Measurements from ENCODE around the gene NRG2. TPM values are rescaled to one million over a fixed set of nuclear protein-coding genes. Genes with fewer than 3 reads are reported as not detected.

Gene NRG2
- total RNA-seq, 1 donor from 2014 or later = 0.07 TPM

DNA sequence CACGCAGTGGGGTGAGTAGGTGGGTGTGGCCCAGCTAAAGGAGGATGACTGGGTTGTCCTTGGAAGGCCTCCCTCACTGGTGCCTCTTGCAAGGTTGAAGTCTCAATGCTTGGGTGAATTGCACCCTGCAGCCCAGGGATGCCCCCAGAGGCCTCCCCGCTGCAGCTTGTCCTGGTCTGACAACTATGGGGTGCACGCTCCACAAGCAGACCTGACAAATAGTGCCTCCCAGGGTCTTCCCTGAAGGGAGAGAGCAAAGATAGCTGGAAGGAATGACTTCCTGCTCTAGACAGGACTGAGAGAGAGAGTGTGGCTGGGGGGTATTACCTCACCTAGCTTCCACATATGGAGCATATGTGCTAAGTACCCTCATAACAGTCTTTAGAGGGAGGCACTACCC, 245.8 kb downstream of the NRG2 start:
- H3K4me3 Mint-ChIP-seq = no peak overlapping the region

More for the DNA sequence above, 245.8 kb downstream of the NRG2 start:
- DNase-seq (no peak), ATAC-seq (ENCODE audit: low read depth) (no peak)
- no peaks in the 10 kb centered on the region for H3K36me3 Mint-ChIP-seq (ENCODE audit: low read depth)
- H3K4me1 Mint-ChIP-seq = peaks cover 8% of the 10 kb centered on the region
- H3K27ac Mint-ChIP-seq = no peak overlapping the region
- ChIA-PET CTCF (interaction anchor here (2.4 kb wide), 1 partner anchor 10 kb away, joined by 7 read pairs; no protein-coding TSS in a partner anchor), POLR2A (no interaction called here)
- peaks cover 62% of the 10 kb centered on the region for H3K27me3 Mint-ChIP-seq
- no peaks in the 10 kb centered on the region for H3K9me3 Mint-ChIP-seq
- TF ChIP-seq, protein P1, sequence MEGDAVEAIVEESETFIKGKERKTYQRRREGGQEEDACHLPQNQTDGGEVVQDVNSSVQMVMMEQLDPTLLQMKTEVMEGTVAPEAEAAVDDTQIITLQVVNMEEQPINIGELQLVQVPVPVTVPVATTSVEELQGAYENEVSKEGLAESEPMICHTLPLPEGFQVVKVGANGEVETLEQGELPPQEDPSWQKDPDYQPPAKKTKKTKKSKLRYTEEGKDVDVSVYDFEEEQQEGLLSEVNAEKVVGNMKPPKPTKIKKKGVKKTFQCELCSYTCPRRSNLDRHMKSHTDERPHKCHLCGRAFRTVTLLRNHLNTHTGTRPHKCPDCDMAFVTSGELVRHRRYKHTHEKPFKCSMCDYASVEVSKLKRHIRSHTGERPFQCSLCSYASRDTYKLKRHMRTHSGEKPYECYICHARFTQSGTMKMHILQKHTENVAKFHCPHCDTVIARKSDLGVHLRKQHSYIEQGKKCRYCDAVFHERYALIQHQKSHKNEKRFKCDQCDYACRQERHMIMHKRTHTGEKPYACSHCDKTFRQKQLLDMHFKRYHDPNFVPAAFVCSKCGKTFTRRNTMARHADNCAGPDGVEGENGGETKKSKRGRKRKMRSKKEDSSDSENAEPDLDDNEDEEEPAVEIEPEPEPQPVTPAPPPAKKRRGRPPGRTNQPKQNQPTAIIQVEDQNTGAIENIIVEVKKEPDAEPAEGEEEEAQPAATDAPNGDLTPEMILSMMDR (IDR thresholded peaks at IDR 0.05) = no peak
- intact Hi-C loops (cut with micrococcal nuclease) = no loop called here

Other genes starting within 250 kb of the NRG2 start
- not detected in 2 replicates for gene PSD2, start 247.5 kb downstream of the NRG2 start, total RNA-seq
- gene PURA, start 70.8 kb upstream of the NRG2 start, total RNA-seq = 13.2 and 14.9 TPM in 2 replicates
- 3.7 and 4.8 TPM in 2 replicates for gene IGIP, start 82.6 kb upstream of the NRG2 start, total RNA-seq
- 20.1 and 23.3 TPM in 2 replicates for gene CYSTM1, start 131.9 kb upstream of the NRG2 start, total RNA-seq

Measured in activated B cell treated with CpG ODN at 0.5 μM for 24 hours (primary cell).